GM13977 (cell line): Measurements from ENCODE around the gene KHDC4.

ENCODE experiments used
- DNase-seq: peaks from one replicate; pipeline ENCODE4 v3.0.0; 2012; ENCODE audit warnings: low spot score
- in situ Hi-C: fragments of 300-500 bp; cut with MboI; formaldehyde crosslinking; loops from one replicate; pipeline ENCODE4 v1.12.0; 2022; ENCODE audit warnings: low sequenced_read_pairs, low pct_unique_long_range_greater_than_20kb, mixed read lengths, inconsistent platforms; ENCODE audit not compliant: unreplicated experiment
- TF ChIP-seq, protein P1 (sequence below): IDR thresholded peaks from 2 replicates; pipeline ENCODE4 v1.5.1; 2012; ENCODE audit warnings: mild to moderate bottlenecking, control low read depth; ENCODE audit not compliant: insufficient read depth; ENCODE audit errors: extremely low read depth, missing control alignments

The KHDC4 gene

DNA sequence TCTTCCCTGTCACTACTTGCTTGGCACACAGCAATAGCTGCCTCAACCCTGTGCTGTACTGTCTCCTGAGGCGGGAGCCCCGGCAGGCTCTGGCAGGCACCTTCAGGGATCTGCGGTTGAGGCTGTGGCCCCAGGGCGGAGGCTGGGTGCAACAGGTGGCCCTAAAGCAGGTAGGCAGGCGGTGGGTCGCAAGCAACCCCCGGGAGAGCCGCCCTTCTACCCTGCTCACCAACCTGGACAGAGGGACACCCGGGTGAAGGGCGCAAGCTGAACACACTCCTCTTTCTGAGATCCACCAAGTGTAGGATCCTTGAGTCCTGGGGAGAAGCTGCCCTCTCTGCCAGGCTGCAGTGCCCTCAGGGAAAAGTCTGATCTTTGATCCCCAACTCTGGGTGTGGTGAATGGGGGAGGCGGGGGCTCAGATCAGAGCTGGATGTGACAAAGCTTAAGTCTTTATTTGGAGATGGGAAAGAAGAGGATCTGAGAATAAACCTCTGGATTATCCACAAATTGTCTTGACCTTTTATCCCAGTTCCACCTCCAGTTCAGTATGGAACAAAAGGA is 8.4 kb upstream of the KHDC4 start:
- TF ChIP-seq, protein P1, sequence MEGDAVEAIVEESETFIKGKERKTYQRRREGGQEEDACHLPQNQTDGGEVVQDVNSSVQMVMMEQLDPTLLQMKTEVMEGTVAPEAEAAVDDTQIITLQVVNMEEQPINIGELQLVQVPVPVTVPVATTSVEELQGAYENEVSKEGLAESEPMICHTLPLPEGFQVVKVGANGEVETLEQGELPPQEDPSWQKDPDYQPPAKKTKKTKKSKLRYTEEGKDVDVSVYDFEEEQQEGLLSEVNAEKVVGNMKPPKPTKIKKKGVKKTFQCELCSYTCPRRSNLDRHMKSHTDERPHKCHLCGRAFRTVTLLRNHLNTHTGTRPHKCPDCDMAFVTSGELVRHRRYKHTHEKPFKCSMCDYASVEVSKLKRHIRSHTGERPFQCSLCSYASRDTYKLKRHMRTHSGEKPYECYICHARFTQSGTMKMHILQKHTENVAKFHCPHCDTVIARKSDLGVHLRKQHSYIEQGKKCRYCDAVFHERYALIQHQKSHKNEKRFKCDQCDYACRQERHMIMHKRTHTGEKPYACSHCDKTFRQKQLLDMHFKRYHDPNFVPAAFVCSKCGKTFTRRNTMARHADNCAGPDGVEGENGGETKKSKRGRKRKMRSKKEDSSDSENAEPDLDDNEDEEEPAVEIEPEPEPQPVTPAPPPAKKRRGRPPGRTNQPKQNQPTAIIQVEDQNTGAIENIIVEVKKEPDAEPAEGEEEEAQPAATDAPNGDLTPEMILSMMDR, result no peak
- DNase-seq, result no peak
- in situ Hi-C loops, result no loop called here

DNA sequence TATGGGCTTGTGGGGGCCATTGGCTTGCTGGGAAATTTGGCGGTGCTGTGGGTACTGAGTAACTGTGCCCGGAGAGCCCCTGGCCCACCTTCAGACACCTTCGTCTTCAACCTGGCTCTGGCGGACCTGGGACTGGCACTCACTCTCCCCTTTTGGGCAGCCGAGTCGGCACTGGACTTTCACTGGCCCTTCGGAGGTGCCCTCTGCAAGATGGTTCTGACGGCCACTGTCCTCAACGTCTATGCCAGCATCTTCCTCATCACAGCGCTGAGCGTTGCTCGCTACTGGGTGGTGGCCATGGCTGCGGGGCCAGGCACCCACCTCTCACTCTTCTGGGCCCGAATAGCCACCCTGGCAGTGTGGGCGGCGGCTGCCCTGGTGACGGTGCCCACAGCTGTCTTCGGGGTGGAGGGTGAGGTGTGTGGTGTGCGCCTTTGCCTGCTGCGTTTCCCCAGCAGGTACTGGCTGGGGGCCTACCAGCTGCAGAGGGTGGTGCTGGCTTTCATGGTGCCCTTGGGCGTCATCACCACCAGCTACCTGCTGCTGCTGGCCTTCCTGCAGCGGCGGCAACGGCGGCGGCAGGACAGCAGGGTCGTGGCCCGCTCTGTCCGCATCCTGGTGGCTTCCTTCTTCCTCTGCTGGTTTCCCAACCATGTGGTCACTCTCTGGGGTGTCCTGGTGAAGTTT is 7.8 kb upstream of the KHDC4 start:
- DNase-seq, result no peak
- TF ChIP-seq, protein P1, result no peak
- in situ Hi-C loops, result no loop called here

DNA sequence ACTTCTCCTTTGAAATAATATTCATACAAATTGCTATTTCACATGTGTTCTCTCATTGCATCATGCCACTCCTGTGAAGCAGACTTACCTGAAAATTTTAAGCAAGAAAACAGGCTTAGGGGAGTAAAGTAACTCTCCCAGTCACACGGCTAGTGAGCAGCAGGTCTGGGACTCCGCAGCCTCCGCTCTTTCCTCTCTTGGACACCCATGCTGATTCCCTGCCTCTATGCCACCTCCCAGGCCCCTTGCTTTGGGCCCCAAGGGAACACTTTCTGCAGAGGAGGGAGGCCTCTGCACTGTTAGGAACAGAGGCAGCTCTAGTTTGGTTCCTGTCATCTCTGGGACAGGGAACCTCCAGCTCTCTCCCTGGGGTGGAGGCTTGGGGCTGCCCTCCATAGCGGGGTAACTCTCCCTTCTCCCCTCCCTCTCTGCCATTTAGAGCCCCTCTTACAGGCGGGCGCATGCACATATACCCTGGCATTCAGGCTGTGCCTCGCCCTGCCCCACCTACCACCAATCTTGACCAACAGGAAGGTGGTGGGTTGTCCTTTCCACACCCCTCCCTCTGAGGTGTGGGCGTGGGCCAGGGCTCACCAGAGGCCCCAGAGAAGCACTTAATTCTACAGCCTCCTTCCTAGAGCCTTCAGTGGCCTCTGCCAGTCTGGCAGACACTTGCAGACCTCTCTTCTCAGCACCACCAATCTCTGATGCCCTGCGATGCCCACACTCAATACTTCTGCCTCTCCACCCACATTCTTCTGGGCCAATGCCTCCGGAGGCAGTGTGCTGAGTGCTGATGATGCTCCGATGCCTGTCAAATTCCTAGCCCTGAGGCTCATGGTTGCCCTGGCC is 7.0 kb upstream of the KHDC4 start, which contains the start of gene RXFP4:
RXFP4 (plus strand) TSS at position 646 of the 852 bp plus-strand sequence; CDS start at position 718, 72 bp downstream.
- TF ChIP-seq, protein P1, result no peak
- in situ Hi-C loops, result no loop called here
- DNase-seq, result peak; percentile 30

DNA sequence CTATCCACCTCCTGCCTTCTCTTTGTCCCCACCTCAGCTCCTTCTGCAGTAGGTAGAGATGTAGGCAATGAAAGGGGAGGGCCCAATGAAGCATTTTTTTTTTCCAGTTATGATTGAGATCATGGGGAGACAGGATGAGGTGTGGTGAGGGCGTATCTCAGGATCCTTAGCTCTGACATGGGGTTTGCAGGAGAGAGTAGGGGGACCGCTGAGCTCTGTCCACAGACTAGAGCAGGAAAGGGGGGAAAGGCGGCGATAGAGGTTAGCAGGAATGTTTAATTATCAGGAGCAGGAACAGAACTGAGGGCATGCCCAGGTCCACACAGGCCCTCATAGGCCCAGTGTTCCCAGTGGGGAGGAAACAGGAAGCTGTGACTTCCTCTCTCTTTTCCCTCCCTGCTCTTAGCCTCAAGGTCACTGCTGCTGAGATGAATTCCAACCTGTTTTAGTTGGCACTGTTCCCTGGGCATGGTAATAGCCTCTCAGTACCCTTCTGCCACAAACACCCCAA is 6.3 kb upstream of the KHDC4 start:
- in situ Hi-C loops, result no loop called here
- DNase-seq, result no peak
- TF ChIP-seq, protein P1, result no peak

DNA sequence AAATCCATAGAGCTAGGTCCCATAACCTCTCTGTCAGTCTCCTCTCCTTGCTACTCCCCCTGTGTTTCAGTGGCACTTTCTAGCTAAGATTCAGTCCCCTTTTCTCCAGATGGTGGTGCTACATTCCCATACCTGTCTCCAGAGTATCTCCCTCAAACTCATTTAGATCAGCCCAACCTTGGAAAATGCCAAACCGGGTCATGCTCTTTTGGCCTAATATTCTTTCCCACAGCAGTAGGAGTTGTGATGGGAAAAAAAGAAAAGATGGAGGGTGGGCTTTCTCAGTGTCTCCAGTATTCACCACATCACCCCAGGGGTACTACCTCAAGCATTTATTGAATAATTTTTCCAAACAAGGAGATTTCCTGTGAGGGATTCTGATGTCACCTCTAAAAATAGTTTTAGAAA is 4.0 kb upstream of the KHDC4 start:
- TF ChIP-seq, protein P1, result peak; percentile 80
- peak; percentile 73 for DNase-seq
- in situ Hi-C loops, result loop anchor here (5.0 kb wide), 1 partner anchor 54 kb away; no protein-coding TSS in a partner anchor

DNA sequence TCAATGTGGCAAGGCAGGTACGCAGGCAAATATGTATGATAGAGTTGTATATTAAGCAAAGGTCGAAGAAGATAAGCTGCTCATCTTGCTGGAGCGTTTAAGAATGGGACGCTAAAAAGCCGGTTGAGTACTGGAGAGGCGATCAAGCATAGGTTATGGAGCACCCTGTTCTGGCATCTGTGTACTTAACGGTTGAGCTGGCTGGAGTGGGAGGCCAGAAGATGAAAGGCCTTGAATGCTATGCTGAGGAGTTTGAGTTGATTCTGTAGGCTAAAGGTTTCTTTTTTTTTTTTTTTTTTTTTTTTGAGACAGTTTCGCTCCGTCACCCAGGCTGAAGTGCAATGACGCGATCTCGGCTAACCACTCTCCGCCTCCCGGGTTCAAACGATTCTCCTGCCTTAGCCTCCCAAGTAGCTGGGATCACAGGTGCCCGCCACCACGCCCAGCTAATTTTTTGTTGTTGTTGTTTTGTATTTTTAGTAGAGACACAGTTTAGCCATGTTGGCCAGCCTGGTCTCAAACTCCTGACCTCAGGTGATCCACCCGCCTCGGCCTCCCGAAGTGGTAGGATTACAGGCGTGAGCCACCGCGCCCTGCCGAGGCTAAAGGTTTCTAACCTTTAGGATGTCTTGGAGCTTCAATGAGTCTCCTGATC is 850 bp upstream of the KHDC4 start:
- TF ChIP-seq, protein P1, result no peak
- no peak for DNase-seq
- in situ Hi-C loops, result loop anchor here (5.0 kb wide), 1 partner anchor 57 kb away; no protein-coding TSS in a partner anchor
